ENCODE measurements around the gene ACVRL1.

Gene ACVRL1

GRCh38 chr12:51907083-51907855 lies at the start of gene ACVRL1:
TSS of gene ACVRL1 (plus strand) at chr12:51907504. CDS start at chr12:51912475, 4,971 bp downstream.
- DNase-seq, result no peak

DNA sequence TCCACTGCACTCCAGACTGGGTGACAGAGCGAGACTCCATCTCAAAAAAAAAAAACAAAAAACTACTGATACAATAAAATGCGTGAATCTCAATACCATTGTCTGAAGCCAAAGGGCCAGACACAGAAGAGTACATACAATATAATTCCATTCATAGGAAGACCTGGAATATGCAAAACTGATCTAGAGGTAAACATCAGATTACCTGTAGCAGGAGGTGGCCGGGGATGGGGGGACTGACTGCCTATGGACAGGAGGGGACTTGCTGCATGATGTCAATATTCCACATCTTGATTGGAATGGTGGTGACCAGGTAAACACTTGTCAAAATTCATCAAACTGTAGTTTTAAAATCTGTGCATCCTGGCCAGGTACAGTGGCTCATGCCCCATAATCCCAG lies 46.3 kb upstream of the ACVRL1 start:
- no peak for DNase-seq

- no peak for DNase-seq
Measured at GRCh38 chr12:51862947-51863346, 44.4 kb upstream of the ACVRL1 start.

- DNase-seq, result no peak
Measured at GRCh38 chr12:51863363-51863932, 43.9 kb upstream of the ACVRL1 start.

- peak; percentile 42 for DNase-seq
Measured at GRCh38 chr12:51863933-51864832, 43.1 kb upstream of the ACVRL1 start.

DNA sequence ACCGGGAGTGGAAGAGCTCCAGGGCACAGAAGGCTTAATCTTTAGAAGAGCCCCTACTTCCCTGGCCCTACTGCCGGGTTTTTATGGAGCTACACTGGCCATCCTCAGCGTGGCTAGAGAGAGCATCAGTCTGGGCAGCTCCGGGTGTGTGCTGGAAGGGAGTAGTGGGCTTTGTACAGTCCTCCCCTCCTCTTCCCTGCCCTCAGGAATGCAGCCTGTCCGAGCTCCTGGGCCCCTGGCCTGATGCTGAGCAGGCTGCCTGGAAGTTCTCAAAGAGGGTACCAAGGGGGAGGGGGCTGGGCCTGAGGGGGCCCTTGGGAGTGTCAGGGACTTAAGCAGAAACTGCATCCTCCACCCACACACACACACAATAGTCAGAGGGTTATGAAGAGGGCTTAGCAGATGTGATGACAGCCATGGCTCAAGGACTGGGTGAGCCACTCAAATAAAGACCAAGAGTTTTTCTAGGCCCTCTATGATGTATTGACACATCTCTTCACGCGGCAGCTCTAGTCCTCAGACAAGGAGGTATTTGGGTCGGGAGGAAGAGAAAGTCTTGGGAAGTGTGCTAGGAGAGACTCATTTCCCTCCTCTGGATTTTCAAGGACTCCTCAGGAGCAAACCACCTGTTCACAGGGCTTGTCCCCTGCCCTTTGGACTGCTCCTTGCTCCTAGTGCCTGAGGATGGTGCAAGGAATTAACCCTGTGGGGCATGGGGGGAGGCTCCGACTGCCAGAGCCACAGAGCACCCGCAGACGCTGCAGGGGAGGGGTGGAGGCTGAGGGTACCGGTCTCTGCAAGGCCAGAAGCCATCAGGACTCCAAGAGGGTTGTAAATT lies 42.3 kb upstream of the ACVRL1 start:
- DNase-seq, result no peak

GRCh38 chr12:51865757-51866270 lies 41.5 kb upstream of the ACVRL1 start:
- no peak for DNase-seq

DNA sequence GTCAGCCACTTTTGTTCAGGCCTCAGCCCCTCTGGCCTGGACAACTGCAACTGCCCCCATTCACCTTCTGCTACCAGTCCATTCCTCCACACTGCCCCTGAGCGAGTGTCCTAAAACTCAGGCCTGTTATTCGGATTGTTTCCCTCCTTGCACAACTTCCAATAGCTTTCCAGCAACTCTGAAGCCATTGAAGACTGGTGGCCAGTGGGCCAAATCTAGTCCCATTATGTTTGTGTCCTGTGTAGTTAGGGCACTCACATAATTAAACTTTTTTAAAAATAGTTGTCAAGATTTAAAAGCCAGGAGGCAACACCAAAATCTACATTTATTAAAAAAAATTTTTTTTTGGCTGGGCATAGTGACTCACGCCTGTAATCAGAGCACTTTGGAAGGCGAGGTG lies 41.0 kb upstream of the ACVRL1 start:
- DNase-seq, result no peak

DNA sequence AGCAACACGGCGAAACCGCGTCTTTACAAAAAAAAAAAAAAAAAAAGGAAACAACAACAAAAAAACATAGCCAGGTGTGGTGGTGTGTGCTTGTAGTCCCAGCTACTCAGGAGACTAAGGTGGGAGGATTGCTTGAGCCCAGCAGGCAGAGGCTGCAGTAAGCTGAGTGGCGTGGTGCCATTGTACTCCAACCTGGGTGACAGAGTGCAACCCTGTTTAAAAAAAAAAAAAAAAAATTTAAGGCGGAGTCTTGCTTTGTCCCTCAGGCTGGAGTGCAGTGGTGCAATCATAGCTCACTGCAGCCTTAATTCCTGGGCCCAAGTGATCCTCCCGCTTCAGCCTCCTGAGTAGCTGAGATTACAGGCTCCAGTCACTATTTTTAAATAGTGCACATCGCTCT lies 40.5 kb upstream of the ACVRL1 start:
- DNase-seq, result no peak

GRCh38 chr12:51867371-51867770 lies 39.9 kb upstream of the ACVRL1 start:
- DNase-seq, result no peak

DNA sequence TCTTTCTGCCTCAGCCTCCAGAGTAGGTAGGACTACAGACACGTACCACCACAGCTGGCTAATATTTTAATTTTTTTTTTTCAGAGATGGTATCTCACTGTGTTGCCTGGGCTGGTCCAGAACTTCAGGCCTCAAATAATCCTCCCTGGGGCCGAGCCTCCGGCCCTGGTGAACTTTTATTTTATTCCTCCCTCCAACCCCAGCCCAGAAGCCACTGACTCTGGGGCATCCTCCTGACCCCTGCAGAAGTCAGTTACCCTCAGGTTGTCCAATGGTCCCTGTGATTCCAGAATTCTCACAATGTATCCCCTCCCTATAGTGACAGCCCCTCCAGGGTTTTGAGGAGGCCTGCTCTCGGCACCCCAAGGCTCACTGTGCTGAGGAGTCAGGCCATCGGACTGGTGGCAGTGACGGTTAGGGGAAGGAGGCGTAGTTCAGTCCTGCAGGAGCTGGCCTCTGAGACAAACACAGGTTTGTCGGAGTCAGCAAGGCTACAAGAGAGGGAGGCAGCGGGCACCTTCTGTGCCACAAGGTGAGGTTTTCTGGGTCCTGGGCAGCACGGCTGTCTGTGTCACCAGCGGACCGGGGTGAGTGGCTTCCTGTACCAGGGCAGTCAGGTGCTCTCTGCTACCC lies 39.4 kb upstream of the ACVRL1 start:
- no peak for DNase-seq

DNA sequence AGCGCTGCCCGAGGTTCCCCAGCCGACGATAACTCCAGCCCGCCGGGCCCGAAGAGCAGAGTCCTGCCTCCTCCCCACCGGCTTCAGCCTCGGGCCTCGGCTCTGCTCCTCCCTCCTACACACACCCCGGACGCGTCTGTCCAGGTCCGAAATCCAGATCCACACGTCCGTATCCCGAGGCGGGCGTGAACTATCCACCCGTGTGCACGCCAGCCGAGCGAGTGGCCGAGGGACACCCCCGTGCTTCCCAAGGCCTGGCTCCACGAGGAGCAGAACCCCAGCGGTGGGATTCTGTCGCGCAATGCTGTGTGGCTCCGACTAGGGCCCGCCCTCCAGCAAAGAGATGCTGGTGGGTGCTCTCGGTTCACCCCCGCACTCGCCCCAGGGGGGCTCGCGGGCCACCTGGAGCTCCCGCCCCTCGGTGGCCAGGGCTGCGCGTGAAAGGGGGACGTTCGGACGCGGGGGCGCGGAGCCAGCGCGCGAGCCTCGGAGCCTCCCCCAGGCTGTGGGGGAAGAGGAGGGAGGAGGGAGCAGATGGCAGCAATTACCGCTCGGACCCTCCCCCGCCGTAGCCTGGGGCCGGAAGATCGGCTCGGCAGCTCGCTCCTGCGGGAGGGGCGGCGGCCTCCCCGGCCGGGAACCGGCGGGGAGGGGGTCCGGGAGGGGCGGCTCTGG lies 38.3 kb upstream of the ACVRL1 start:
- no peak for DNase-seq

DNA sequence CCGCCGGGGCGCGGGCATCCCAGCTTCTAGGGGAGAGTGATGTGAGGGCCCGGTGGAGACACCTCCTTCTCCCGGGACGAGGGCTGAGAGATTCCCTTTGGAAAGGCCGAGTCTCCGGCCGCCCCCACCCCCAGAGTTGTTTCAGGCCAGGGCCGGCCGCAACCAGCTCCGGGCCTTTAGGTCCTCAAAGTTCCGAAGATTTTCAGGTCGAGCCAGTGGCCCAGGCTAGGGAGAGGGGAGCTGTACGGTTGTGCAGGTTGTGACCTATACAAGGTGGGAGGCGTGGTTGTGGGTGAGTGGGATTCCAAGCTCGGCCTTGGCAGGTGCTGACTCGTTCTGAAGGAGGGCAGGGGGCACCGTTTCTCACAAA lies 37.8 kb upstream of the ACVRL1 start:
- DNase-seq, result no peak

- no peak for DNase-seq
Measured at GRCh38 chr12:51869931-51870330, 37.4 kb upstream of the ACVRL1 start.

DNA sequence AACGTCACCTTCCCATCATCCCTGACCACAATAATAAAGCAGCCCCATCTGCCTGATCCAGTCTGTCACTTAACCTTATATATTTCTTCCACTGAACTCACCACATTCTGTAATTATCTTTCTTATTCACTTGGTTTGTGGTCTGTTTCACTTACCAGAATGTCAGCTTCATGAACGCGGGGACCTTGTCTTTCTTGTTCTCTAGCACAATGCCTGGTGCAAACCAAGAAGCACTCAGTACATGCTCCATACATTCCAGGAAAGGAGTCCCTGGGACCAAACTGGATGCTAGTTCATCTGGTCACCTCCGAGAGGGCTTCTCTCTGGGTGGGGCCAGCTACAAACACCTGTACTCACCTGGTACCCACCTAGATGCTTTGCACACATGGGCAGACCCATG lies 36.8 kb upstream of the ACVRL1 start:
- DNase-seq, result no peak

- no peak for DNase-seq
Measured at GRCh38 chr12:51871126-51871525, 36.2 kb upstream of the ACVRL1 start.

GRCh38 chr12:51871918-51872688 lies 35.2 kb upstream of the ACVRL1 start:
- no peak for DNase-seq

DNA sequence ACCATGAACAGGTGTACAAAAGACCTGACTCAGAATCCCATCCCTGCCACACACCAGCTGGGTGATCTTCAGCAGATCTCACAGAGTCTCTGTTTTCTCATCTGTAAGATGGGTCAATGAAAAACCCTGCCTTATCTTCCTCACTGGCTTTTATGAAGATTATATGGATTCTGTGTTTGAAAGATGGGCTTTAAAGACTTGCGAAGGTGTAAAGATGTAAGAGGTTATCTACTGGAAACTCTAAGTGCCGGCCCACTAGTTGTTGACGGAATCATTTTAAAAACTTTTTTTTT lies 34.7 kb upstream of the ACVRL1 start:
- DNase-seq, result no peak

DNA sequence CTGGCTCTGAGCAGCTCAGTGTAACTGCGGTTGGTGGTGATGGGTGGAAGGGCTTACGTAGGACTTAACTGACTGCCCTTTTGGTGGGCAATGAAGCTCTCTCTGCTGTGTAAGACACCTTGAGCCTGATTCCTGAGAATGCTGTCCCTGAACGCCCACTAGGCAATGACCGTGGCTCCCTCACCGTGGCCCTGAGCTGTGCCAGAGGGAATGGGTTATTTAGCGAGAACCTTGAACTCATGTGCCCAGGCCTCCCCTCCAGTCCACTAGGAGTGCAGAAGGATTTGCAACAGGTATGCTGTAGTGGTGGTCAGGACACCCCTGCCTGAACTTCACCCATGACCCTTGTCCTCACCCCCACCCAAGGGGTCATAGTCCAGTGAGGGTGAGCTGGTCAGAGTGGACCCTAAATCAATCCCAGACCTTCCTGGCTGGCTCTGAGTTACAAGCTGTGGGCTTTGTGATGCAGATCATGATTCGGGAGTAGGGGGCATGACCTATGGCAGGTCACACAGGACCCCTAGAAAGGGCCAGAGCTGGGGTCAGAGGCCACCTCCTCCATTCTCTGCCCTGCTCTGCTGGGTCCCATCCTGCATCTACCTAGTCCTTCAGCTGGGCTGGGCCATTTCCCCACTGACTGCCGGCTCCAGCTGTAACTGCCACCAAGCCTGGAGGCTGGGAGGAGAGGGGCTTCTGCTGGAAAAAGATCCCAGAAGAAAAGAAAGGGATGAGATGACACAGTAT lies 33.9 kb upstream of the ACVRL1 start:
- no peak for DNase-seq

DNA sequence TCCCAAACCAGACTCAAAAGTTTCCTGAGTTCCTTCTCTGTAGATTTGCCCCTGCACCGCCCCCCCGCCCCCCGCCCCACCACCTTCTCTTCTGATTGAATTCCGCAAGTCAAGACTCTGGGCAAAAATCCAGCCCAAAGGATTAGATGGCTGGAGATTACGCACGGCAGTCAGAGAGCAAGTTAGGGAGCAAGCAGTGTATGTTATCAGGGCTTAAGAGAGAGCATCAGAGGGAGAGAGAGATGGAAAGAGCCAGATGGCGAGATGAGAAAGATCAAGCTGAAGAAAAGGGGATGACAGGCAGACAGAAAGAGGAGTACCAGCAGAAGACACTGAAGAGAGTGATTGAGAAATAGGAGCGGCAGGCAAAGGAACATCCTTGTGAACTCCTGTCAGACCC lies 33.3 kb upstream of the ACVRL1 start:
- no peak for DNase-seq
